Spinal cord (tissue), 10 donors: ENCODE results near the gene PREX1. TPM values are rescaled to one million over a fixed set of nuclear protein-coding genes. Genes with fewer than 3 reads are reported as not detected.

Experiments used
- DNase-seq, 6 donors: peaks; one replicate each; pipeline versions ENCODE4 v3.0.0 to v3.0.0-alpha.2; 2013 to 2015; ENCODE audit warnings: low spot score in 6 of 6, low read depth in 4 of 6
- H3K27ac ChIP-seq: one replicate; pipeline ENCODE4 v1.5.1; 2013; ENCODE audit warnings: low read depth, low read length, control low read depth
- H3K27me3 ChIP-seq: one replicate; pipeline ENCODE4 v1.6.1; 2013; ENCODE audit warnings: low read length; ENCODE audit not compliant: control insufficient read depth, insufficient read depth
- H3K36me3 ChIP-seq: one replicate; pipeline ENCODE4 v1.6.1; 2013; ENCODE audit warnings: low read length; ENCODE audit not compliant: control insufficient read depth, insufficient read depth
- H3K4me1 ChIP-seq: one replicate; pipeline ENCODE4 v1.6.1; 2013; ENCODE audit warnings: low read length; ENCODE audit not compliant: control insufficient read depth, insufficient read depth
- H3K4me3 ChIP-seq: one replicate; pipeline ENCODE4 v1.5.1; 2013; ENCODE audit warnings: low read depth, low read length, control low read depth
- H3K9me3 ChIP-seq: one replicate; pipeline ENCODE4 v1.6.1; 2013; ENCODE audit warnings: low read length; ENCODE audit not compliant: control insufficient read depth, insufficient read depth
- WGBS: methylation state at CpG from one replicate; pipeline ENCODE4 v1.1.5; 2013; ENCODE audit warnings: missing lambda C conversion rate; ENCODE audit not compliant: insufficient coverage; 5-methylcytosine and 5-hydroxymethylcytosine counted together
- polyA plus RNA-seq, 2 donors: library from polyadenylated mRNA; unstranded; fragments of 120-200 nt; gene quantifications; one replicate each; pipeline ENCODE4 v1.2.1, GENCODE V29; 2013; ENCODE audit not compliant: insufficient read length in 2 of 2
- total RNA-seq, 2 donors: library from RNA; depleted of rRNA in 1 of 2; stranded (reverse); fragments of 120-200 nt in 1 of 2; fragments of >200 nt in 1 of 2; gene quantifications; one replicate each; pipeline versions ENCODE4 v1.2.3 to v1.2.4, GENCODE V29; 2013 to 2014
- donor health status: healthy.

The PREX1 gene
- total and polyA plus RNA-seq, 4 donors: 46.7 to 99.1 (median 72.9) TPM

GRCh38 chr20:48773837-48774418, 53.9 kb downstream of the PREX1 start:
- no peak for DNase-seq
- H3K36me3 ChIP-seq: peaks cover 3% of the 10 kb centered on the region
- WGBS: 63% methylated on average over 12 of the region's 14 CpGs
- peak overlapping the region; percentile 47 for H3K27ac ChIP-seq
- H3K4me1 ChIP-seq: peaks cover 73% of the 10 kb centered on the region
- no peaks in the 10 kb centered on the region for H3K27me3 ChIP-seq
- no peaks in the 10 kb centered on the region for H3K9me3 ChIP-seq
- H3K4me3 ChIP-seq: no peak overlapping the region

GRCh38 chr20:48772183-48772976, 55.4 kb downstream of the PREX1 start:
- peak in 2 of 6 donors; percentile 57 to 70 for DNase-seq
- H3K36me3 ChIP-seq: peaks cover 3% of the 10 kb centered on the region
- H3K9me3 ChIP-seq: no peaks in the 10 kb centered on the region
- no peak overlapping the region for H3K4me3 ChIP-seq
- H3K27me3 ChIP-seq: no peaks in the 10 kb centered on the region
- WGBS: 58% methylated on average over 11 of the region's 17 CpGs
- H3K4me1 ChIP-seq: peaks cover 84% of the 10 kb centered on the region
- peak overlapping the region; percentile 75 for H3K27ac ChIP-seq

GRCh38 chr20:48771542-48771941, 56.3 kb downstream of the PREX1 start:
- 24% methylated on average over 4 of the region's 10 CpGs for WGBS
- H3K9me3 ChIP-seq: no peaks in the 10 kb centered on the region
- peak in 2 of 6 donors; percentile 60 to 84 for DNase-seq
- H3K27ac ChIP-seq: peak overlapping the region; percentile 47
- H3K36me3 ChIP-seq: peaks cover 3% of the 10 kb centered on the region
- H3K4me1 ChIP-seq: peaks cover 80% of the 10 kb centered on the region
- no peaks in the 10 kb centered on the region for H3K27me3 ChIP-seq
- H3K4me3 ChIP-seq: no peak overlapping the region

GRCh38 chr20:48770700-48771442, 56.9 kb downstream of the PREX1 start:
- no peak for DNase-seq
- no peaks in the 10 kb centered on the region for H3K9me3 ChIP-seq
- 76% methylated on average over 5 of the region's 9 CpGs for WGBS
- H3K27ac ChIP-seq: peak overlapping the region; percentile 47
- H3K4me3 ChIP-seq: no peak overlapping the region
- H3K27me3 ChIP-seq: no peaks in the 10 kb centered on the region
- peaks cover 78% of the 10 kb centered on the region for H3K4me1 ChIP-seq
- peaks cover 3% of the 10 kb centered on the region for H3K36me3 ChIP-seq

GRCh38 chr20:48769069-48769983, 58.5 kb downstream of the PREX1 start:
- Histone ChIP-seq H3K4me3 (no peak overlapping the region), H3K27ac (peak overlapping the region; percentile 58), H3K36me3 (no peaks in the 10 kb centered on the region), H3K4me1 (peaks cover 73% of the 10 kb centered on the region), H3K27me3 (no peaks in the 10 kb centered on the region), H3K9me3 (no peaks in the 10 kb centered on the region)
- peak in 2 of 6 donors; percentile 68 to 76 for DNase-seq
- WGBS: 65% methylated on average over 11 of the region's 21 CpGs

- H3K4me1 ChIP-seq: peaks cover 70% of the 10 kb centered on the region
- no peak overlapping the region for H3K4me3 ChIP-seq
- no peak for DNase-seq
- 93% methylated on average over 23 of the region's 27 CpGs for WGBS
- no peaks in the 10 kb centered on the region for H3K36me3 ChIP-seq
- no peaks in the 10 kb centered on the region for H3K9me3 ChIP-seq
- no peaks in the 10 kb centered on the region for H3K27me3 ChIP-seq
- no peak overlapping the region for H3K27ac ChIP-seq
Measured at GRCh38 chr20:48766961-48767960, 60.5 kb downstream of the PREX1 start.

- Histone ChIP-seq H3K27ac (no peak overlapping the region), H3K4me3 (no peak overlapping the region), H3K36me3 (no peaks in the 10 kb centered on the region), H3K4me1 (peaks cover 59% of the 10 kb centered on the region), H3K27me3 (no peaks in the 10 kb centered on the region), H3K9me3 (no peaks in the 10 kb centered on the region)
- DNase-seq: no peak
- 89% methylated on average over 7 of the region's 7 CpGs for WGBS
Measured at GRCh38 chr20:48766205-48766604, 61.6 kb downstream of the PREX1 start.

GRCh38 chr20:48765359-48765758, 62.4 kb downstream of the PREX1 start:
- no peak overlapping the region for H3K4me3 ChIP-seq
- H3K36me3 ChIP-seq: no peaks in the 10 kb centered on the region
- no peak overlapping the region for H3K27ac ChIP-seq
- no peaks in the 10 kb centered on the region for H3K9me3 ChIP-seq
- no peaks in the 10 kb centered on the region for H3K27me3 ChIP-seq
- peaks cover 56% of the 10 kb centered on the region for H3K4me1 ChIP-seq
- 95% methylated on average over 3 of the region's 4 CpGs for WGBS
- no peak for DNase-seq
